ENCODE measurements around the gene CLMN. TPM values are rescaled to one million over a fixed set of nuclear protein-coding genes. Genes with fewer than 3 reads are reported as not detected.

CLMN gene
- total RNA-seq, 4 donors from 2014 or later, result 6.5 to 10.0 (median 7.9) TPM

GRCh38 chr14:95193081-95193480 lies 126.6 kb downstream of the CLMN start:
- Histone ChIP-seq H3K27ac (replicated peaks in 1 of 4) (no peak overlapping the region), H3K27me3 (no peaks in the 10 kb centered on the region), H3K36me3 (no peaks in the 10 kb centered on the region), H3K9me3 (no peaks in the 10 kb centered on the region), H3K4me1 (peaks cover 20 to 26% (median 23%) of the 10 kb centered on the region in 4 donors), H3K4me3 (no peak overlapping the region)
- DNase-seq (ENCODE audit: extremely low spot score), result no peak
- 86% methylated on average over 6 of the region's 6 CpGs for WGBS
- intact Hi-C loops (cut with DNase I), result no loop called here
- TF ChIP-seq POLR2AphosphoS5 (IDR thresholded peaks at IDR 0.05), result no peak
- no peak for TF ChIP-seq POLR2A (IDR thresholded peaks at IDR 0.05; ENCODE audit: low read depth)
- no peak for TF ChIP-seq EP300 (IDR thresholded peaks at IDR 0.05)
- no peak for TF ChIP-seq CTCF (IDR thresholded peaks at IDR 0.05)

DNA sequence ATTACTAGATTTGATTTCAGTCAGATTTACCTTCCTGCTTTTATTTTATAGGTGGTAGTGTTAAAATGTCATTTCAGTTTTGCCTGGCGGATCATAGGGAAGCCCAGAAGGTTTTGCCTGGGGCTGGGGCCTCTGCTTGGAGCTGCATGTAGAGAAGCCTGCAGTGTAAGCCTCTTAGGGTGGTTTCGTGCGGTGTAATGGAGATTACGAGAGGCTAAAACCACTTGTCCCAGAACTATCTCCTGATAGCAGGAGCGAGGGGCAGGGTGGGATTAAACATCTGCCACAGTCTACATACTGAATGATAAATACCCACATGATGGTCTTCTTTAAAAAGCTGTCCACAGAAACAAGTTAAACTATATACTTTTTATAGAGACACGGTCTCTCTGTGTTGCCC lies 127.4 kb downstream of the CLMN start:
- H3K27me3 ChIP-seq, result no peaks in the 10 kb centered on the region
- H3K4me3 ChIP-seq, result no peak overlapping the region
- 98% methylated on average over 6 of the region's 6 CpGs for WGBS
- H3K9me3 ChIP-seq, result no peaks in the 10 kb centered on the region
- intact Hi-C loops (cut with DNase I), result no loop called here
- H3K36me3 ChIP-seq, result no peaks in the 10 kb centered on the region
- no peak for TF ChIP-seq EP300 (IDR thresholded peaks at IDR 0.05)
- TF ChIP-seq CTCF (IDR thresholded peaks at IDR 0.05), result no peak
- TF ChIP-seq POLR2A (IDR thresholded peaks at IDR 0.05; ENCODE audit: low read depth), result no peak
- no peak for TF ChIP-seq POLR2AphosphoS5 (IDR thresholded peaks at IDR 0.05)
- H3K27ac ChIP-seq (replicated peaks in 1 of 4), result no peak overlapping the region
- DNase-seq (ENCODE audit: extremely low spot score), result no peak
- peaks cover 20 to 26% (median 23%) of the 10 kb centered on the region in 4 donors for H3K4me1 ChIP-seq

DNA sequence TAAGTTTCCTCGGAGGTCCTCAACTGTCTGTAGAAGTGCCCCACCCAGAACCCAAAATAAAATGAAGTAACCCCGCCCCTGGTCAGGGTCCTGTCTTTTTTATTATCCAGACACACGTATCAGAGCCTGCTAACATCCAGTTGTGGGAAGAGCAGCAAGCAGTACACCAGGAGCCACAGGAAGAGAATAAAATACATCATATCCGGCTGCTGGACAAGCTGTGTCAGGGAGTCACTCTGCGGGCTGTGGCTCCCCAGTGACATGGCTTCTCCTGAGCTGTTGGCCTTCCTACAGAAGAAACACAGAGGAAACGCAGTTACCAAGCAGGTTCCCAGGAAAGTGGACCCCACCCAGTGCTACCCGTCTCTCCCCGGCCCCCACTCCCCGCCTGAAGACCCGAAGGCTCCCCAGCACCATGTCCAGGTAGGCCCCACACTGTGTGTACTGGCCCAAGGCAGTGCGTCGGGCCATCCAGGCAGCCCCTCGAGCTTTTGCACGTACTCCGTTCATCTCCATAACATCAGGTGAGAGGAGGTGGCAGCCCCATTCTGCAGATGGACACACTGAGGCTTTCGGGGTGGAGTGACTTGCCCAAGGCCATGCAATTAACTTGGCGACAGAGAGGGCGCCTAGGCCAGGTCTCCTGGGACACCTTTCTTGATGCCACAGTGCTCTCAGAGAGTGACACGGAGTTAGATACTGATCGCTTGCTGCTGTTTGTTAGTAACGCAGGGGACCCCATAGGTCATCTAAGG lies 128.1 kb downstream of the CLMN start:
- H3K4me3 ChIP-seq, result no peak overlapping the region
- no peaks in the 10 kb centered on the region for H3K36me3 ChIP-seq
- intact Hi-C loops (cut with DNase I), result no loop called here
- no peaks in the 10 kb centered on the region for H3K27me3 ChIP-seq
- peaks cover 20 to 26% (median 23%) of the 10 kb centered on the region in 4 donors for H3K4me1 ChIP-seq
- no peaks in the 10 kb centered on the region for H3K9me3 ChIP-seq
- 87% methylated on average over 16 of the region's 21 CpGs for WGBS
- no peak for DNase-seq (ENCODE audit: extremely low spot score)
- TF ChIP-seq POLR2A (IDR thresholded peaks at IDR 0.05; ENCODE audit: low read depth) (no peak), POLR2AphosphoS5 (IDR thresholded peaks at IDR 0.05) (no peak), CTCF (IDR thresholded peaks at IDR 0.05) (no peak), EP300 (IDR thresholded peaks at IDR 0.05) (no peak)
- no peak overlapping the region for H3K27ac ChIP-seq (replicated peaks in 1 of 4)

- Histone ChIP-seq H3K27ac (replicated peaks in 1 of 4) (no peak overlapping the region), H3K9me3 (no peaks in the 10 kb centered on the region), H3K27me3 (no peaks in the 10 kb centered on the region), H3K4me1 (peaks cover 23 to 32% (median 28%) of the 10 kb centered on the region in 4 donors), H3K36me3 (no peaks in the 10 kb centered on the region), H3K4me3 (no peak overlapping the region)
- DNase-seq (ENCODE audit: extremely low spot score), result no peak
- TF ChIP-seq POLR2A (IDR thresholded peaks at IDR 0.05; ENCODE audit: low read depth) (no peak), POLR2AphosphoS5 (IDR thresholded peaks at IDR 0.05) (no peak), CTCF (IDR thresholded peaks at IDR 0.05) (no peak), EP300 (IDR thresholded peaks at IDR 0.05) (no peak)
- intact Hi-C loops (cut with DNase I), result no loop called here
- 90% methylated on average over 7 of the region's 7 CpGs for WGBS
These were observed 128.9 kb downstream of the CLMN start for GRCh38 chr14:95190857-95191256.

All from esophagus muscularis mucosa (tissue), 4 donors.